A673 (cell line): ENCODE data around the gene CTCF. TPM values are rescaled to one million over a fixed set of nuclear protein-coding genes. Genes with fewer than 3 reads are reported as not detected.

Experiments
- BruUV-seq: library from RNA; stranded (reverse); fragments of 400-500 nt; replicated peaks from 2 replicates; lab custom pipeline; 2021; lab: Mats Ljungman, UMichigan
- CTCF ChIA-PET: fragments of 300-600 bp; sonication (Branson Sonifier 250); formaldehyde crosslinking; loops from one replicate; lab custom pipeline; 2022; ENCODE audit warnings: antibody characterized with exemption; lab: Charles Lee
- POLR2A ChIA-PET: fragments of 300-600 bp; sonication (Branson Sonifier 250); formaldehyde crosslinking; loops from one replicate; lab custom pipeline; 2022; ENCODE audit warnings: antibody characterized with exemption; ENCODE audit not compliant: low non-redundant PET; lab: Charles Lee
- DNase-seq: peaks from one replicate; pipeline ENCODE4 v3.0.0-alpha.2; 2015; ENCODE audit warnings: low spot score
- H3K27ac ChIP-seq: fragments of 200-600 bp; sonication (generic); 2 replicates; pipeline ENCODE4 v1.5.1; 2016; ENCODE audit warnings: mixed run types, low read depth, mild to moderate bottlenecking, mixed read lengths, antibody characterized with exemption, low read length; ENCODE audit not compliant: poor library complexity, severe bottlenecking
- H3K27me3 ChIP-seq: fragments of 200-600 bp; sonication (generic); replicated peaks from 2 replicates; pipeline ENCODE4 v1.6.1; 2017; ENCODE audit warnings: mixed run types, low read depth, mild to moderate bottlenecking, mixed read lengths, antibody characterized with exemption, low read length; ENCODE audit not compliant: insufficient read depth, poor library complexity
- H3K36me3 ChIP-seq: fragments of 200-600 bp; sonication (generic); 2 replicates; pipeline ENCODE4 v1.6.1; 2016; ENCODE audit warnings: mixed run types, mild to moderate bottlenecking, mixed read lengths, antibody characterized with exemption, low read length; ENCODE audit not compliant: insufficient read depth, poor library complexity, severe bottlenecking
- H3K4me1 ChIP-seq: fragments of 200-600 bp; sonication (generic); 2 replicates; pipeline ENCODE4 v1.6.1; 2017; ENCODE audit warnings: mixed run types, mild to moderate bottlenecking, mixed read lengths, antibody characterized with exemption, low read length; ENCODE audit not compliant: insufficient read depth, poor library complexity, severe bottlenecking
- H3K4me3 ChIP-seq: fragments of 200-600 bp; sonication (generic); 2 replicates; pipeline ENCODE4 v1.5.1; 2016; ENCODE audit warnings: low read depth, mixed run types, mild to moderate bottlenecking, mixed read lengths, low read length; ENCODE audit not compliant: poor library complexity, severe bottlenecking
- H3K9me3 ChIP-seq: fragments of 200-600 bp; sonication (generic); 2 replicates; pipeline ENCODE4 v1.6.1; 2016; ENCODE audit warnings: mixed run types, low read depth, mild to moderate bottlenecking, mixed read lengths, antibody characterized with exemption, low read length; ENCODE audit not compliant: poor library complexity, severe bottlenecking
- CTCF ChIP-seq: fragments of 300-800, 200-600 bp; sonication (generic); conservative IDR thresholded peaks from 2 replicates; pipeline ENCODE4 v1.5.1; 2017; ENCODE audit warnings: low read depth, mild to moderate bottlenecking, antibody characterized with exemption, low read length, moderate library complexity, mixed read lengths
- EZH2 ChIP-seq: fragments of 200-600 bp; sonication (generic); IDR thresholded peaks from 2 replicates; pipeline ENCODE4 v1.6.1; 2017; ENCODE audit warnings: borderline replicate concordance, low read depth, mild to moderate bottlenecking, mixed read lengths, antibody characterized with exemption, low read length; ENCODE audit not compliant: poor library complexity, severe bottlenecking
- intact Hi-C: fragments of 100-400 bp; cut with micrococcal nuclease; formaldehyde crosslinking; loops from one replicate; pipeline ENCODE4 v1.10.0; 2022; ENCODE audit not compliant: unreplicated experiment
- total RNA-seq: library from RNA; stranded (reverse); gene quantifications from 2 replicates; pipeline ENCODE4 v1.2.3, GENCODE V29; 2021

CTCF gene
- total RNA-seq, 1 experiment from 2014 or later = 74.7 TPM

GRCh38 chr16:67683767-67684166 is 121.4 kb downstream of the CTCF start:
- POLR2A ChIA-PET = no interaction called here
- Histone ChIP-seq H3K9me3 (no peaks in the 10 kb centered on the region), H3K27ac (no peak overlapping the region), H3K36me3 (peaks cover 16% of the 10 kb centered on the region), H3K4me3 (no peak overlapping the region), H3K4me1 (no peaks in the 10 kb centered on the region), H3K27me3 (no peaks in the 10 kb centered on the region)
- no peak for DNase-seq
- CTCF ChIA-PET = no interaction called here
- TF ChIP-seq EZH2 = no peak
- TF ChIP-seq CTCF = no peak
- intact Hi-C loops = no loop called here
- BruUV-seq = no TSS peak

GRCh38 chr16:67685388-67686112 is 123.2 kb downstream of the CTCF start:
- TF ChIP-seq EZH2 = no peak
- TF ChIP-seq CTCF = no peak
- CTCF ChIA-PET = no interaction called here

More at GRCh38 chr16:67685388-67686112, 123.2 kb downstream of the CTCF start:
- intact Hi-C loops = no loop called here
- Histone ChIP-seq H3K4me1 (no peaks in the 10 kb centered on the region), H3K9me3 (no peaks in the 10 kb centered on the region), H3K4me3 (no peak overlapping the region), H3K36me3 (peaks cover 16% of the 10 kb centered on the region), H3K27me3 (no peaks in the 10 kb centered on the region), H3K27ac (no peak overlapping the region)
- no TSS peak for BruUV-seq
- POLR2A ChIA-PET = no interaction called here
- DNase-seq = no peak

Other genes with a start within 250 kb of the CTCF start
- gene KCTD19, start 235.8 kb upstream of the CTCF start, total RNA-seq = 0.32 TPM in 1 of 2 replicates, not detected in the other
- gene LRRC36, start 235.7 kb upstream of the CTCF start, total RNA-seq = not detected in 2 replicates
- gene TPPP3, start 169.0 kb upstream of the CTCF start, total RNA-seq = 0.28 and 0.31 TPM in 2 replicates
- 5.3 and 6.8 TPM in 2 replicates for gene ZDHHC1, start 146.0 kb upstream of the CTCF start, total RNA-seq
- 1.6 and 2.3 TPM in 2 replicates for gene HSD11B2, start 131.4 kb upstream of the CTCF start, total RNA-seq
- 56.5 and 63.9 TPM in 2 replicates for gene ATP6V0D1, start 81.4 kb upstream of the CTCF start, total RNA-seq
- gene AGRP, start 79.0 kb upstream of the CTCF start, total RNA-seq = not detected in 2 replicates
- gene RIPOR1, start 33.7 kb upstream of the CTCF start, total RNA-seq = 22.9 and 29.0 TPM in 2 replicates
- gene CARMIL2, start 82.6 kb downstream of the CTCF start, total RNA-seq = 4.4 and 9.5 TPM in 2 replicates
- gene ACD, start 97.7 kb downstream of the CTCF start, total RNA-seq = 45.8 and 48.0 TPM in 2 replicates
- 8.6 and 8.7 TPM in 2 replicates for gene PARD6A, start 98.4 kb downstream of the CTCF start, total RNA-seq
- gene ENKD1, start 104.2 kb downstream of the CTCF start, total RNA-seq = 8.5 and 11.2 TPM in 2 replicates
- not detected in 2 replicates for gene C16orf86, start 104.3 kb downstream of the CTCF start, total RNA-seq
- gene GFOD2, start 156.8 kb downstream of the CTCF start, total RNA-seq = 22.6 and 25.1 TPM in 2 replicates
- gene RANBP10, start 244.0 kb downstream of the CTCF start, total RNA-seq = 27.1 and 28.0 TPM in 2 replicates
- gene TSNAXIP1, start 244.4 kb downstream of the CTCF start, total RNA-seq = 1.0 and 1.6 TPM in 2 replicates